ENCODE results near the gene SERPINB6. TPM values are rescaled to one million over a fixed set of nuclear protein-coding genes. Genes with fewer than 3 reads are reported as not detected.

SERPINB6 gene
- polyA plus RNA-seq, 1 of the 3 experiments (the other 2 are of a cell fraction): 102 TPM

DNA sequence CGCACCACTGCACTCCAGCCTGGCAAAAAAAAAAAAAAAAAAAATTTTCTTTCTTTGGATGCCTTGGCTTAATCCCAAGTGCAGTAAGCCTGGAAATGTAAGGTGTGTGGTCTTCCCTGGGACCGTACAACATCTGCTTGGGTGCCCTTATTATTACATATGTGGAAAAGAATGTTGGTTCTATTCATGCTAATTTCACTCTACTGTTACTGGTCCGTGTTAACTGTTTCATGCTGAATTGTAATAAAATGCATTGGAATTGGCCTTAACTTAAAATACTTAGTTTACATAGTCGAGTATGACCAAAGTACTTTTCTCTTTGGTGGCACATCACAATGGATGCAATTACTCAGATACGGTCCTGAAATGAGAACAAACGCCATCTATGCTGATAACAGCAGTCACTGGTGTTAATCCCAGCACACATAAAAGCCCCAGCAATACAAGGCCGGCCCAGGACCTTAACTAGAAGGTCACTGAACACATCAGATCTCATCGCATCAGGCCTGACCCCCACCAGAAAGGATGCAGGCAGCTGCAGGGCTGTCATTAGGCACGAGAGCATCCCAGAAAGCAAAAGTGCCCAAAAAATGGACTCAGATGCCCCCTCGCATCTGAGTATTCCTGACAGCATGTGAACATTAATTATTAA, 1.2 kb downstream of the SERPINB6 start:
- Histone ChIP-seq H4K20me1 (ENCODE audit: insufficient read depth) (no peaks in the 10 kb centered on the region), H3K9me2 (no peaks in the 10 kb centered on the region), H3K9ac (peak overlapping the region; percentile 83), H3K27me3 (ENCODE audit: insufficient read depth) (no peaks in the 10 kb centered on the region), H3K9me3 (no peaks in the 10 kb centered on the region), H3K4me1 (ENCODE audit: control insufficient read depth in 1 of 2, insufficient read depth in 2 of 2, low read depth in 1 of 2, low read length in 1 of 2) (peaks cover 9 to 10% of the 10 kb centered on the region in 2 experiments; a peak in 3 of 4 replicates), H3K4me2 (peak overlapping the region; percentile 79), H2AFZ (ENCODE audit: low read depth) (no peak overlapping the region), H3K4me3 (ENCODE audit: low read depth in 2 of 2, low read length in 1 of 2) (peak overlapping the region; percentile 67 to 69), H3K36me3 (replicated peaks in 1 of 2; ENCODE audit: control insufficient read depth in 1 of 2, insufficient read depth in 2 of 2, low read length in 1 of 2) (peaks cover 0 to 3% of the 10 kb centered on the region in 2 experiments), H3F3A (replicated peaks; ENCODE audit: insufficient read depth) (peaks cover 29% of the 10 kb centered on the region), H3K27ac (ENCODE audit: low read depth in 2 of 2, low read length in 1 of 2) (peak overlapping the region; percentile 56 to 85; a peak in 3 of 4 replicates), H3K79me2 (ENCODE audit: insufficient read depth) (peaks cover 60% of the 10 kb centered on the region)
- CTCF ChIA-PET: interaction anchor here (1.0 kb wide), 1 partner anchor 19 kb away, joined by 3 read pairs; no protein-coding TSS in a partner anchor
- TF ChIP-seq FOXM1 (IDR thresholded peaks at IDR 0.05; ENCODE audit: low read depth) (no peak), EZH2phosphoT487 (IDR thresholded peaks at IDR 0.05; ENCODE audit: borderline replicate concordance, low read depth) (no peak), POLR2AphosphoS5 (IDR thresholded peaks at IDR 0.05; ENCODE audit: low read depth, low read length) (no peak), TAF1 (IDR thresholded peaks at IDR 0.05; ENCODE audit: borderline replicate concordance, low read depth, low read length) (no peak), IRF3 (IDR thresholded peaks at IDR 0.05; ENCODE audit: low read depth, low read length) (no peak), MXI1 (IDR thresholded peaks at IDR 0.05; ENCODE audit: low read depth, low read length) (no peak), YY1 (IDR thresholded peaks at IDR 0.05; ENCODE audit: low read depth) (no peak), RAD21 (IDR thresholded peaks at IDR 0.05; ENCODE audit: low read length) (no peak), NRF1 (IDR thresholded peaks at IDR 0.05; ENCODE audit: low read depth, low read length) (no peak)
- TF ChIP-seq, protein P1, sequence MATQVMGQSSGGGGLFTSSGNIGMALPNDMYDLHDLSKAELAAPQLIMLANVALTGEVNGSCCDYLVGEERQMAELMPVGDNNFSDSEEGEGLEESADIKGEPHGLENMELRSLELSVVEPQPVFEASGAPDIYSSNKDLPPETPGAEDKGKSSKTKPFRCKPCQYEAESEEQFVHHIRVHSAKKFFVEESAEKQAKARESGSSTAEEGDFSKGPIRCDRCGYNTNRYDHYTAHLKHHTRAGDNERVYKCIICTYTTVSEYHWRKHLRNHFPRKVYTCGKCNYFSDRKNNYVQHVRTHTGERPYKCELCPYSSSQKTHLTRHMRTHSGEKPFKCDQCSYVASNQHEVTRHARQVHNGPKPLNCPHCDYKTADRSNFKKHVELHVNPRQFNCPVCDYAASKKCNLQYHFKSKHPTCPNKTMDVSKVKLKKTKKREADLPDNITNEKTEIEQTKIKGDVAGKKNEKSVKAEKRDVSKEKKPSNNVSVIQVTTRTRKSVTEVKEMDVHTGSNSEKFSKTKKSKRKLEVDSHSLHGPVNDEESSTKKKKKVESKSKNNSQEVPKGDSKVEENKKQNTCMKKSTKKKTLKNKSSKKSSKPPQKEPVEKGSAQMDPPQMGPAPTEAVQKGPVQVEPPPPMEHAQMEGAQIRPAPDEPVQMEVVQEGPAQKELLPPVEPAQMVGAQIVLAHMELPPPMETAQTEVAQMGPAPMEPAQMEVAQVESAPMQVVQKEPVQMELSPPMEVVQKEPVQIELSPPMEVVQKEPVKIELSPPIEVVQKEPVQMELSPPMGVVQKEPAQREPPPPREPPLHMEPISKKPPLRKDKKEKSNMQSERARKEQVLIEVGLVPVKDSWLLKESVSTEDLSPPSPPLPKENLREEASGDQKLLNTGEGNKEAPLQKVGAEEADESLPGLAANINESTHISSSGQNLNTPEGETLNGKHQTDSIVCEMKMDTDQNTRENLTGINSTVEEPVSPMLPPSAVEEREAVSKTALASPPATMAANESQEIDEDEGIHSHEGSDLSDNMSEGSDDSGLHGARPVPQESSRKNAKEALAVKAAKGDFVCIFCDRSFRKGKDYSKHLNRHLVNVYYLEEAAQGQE (IDR thresholded peaks at IDR 0.05; ENCODE audit: low read depth, low read length): no peak
- TF ChIP-seq, protein P2, sequence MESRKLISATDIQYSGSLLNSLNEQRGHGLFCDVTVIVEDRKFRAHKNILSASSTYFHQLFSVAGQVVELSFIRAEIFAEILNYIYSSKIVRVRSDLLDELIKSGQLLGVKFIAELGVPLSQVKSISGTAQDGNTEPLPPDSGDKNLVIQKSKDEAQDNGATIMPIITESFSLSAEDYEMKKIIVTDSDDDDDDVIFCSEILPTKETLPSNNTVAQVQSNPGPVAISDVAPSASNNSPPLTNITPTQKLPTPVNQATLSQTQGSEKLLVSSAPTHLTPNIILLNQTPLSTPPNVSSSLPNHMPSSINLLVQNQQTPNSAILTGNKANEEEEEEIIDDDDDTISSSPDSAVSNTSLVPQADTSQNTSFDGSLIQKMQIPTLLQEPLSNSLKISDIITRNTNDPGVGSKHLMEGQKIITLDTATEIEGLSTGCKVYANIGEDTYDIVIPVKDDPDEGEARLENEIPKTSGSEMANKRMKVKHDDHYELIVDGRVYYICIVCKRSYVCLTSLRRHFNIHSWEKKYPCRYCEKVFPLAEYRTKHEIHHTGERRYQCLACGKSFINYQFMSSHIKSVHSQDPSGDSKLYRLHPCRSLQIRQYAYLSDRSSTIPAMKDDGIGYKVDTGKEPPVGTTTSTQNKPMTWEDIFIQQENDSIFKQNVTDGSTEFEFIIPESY (IDR thresholded peaks at IDR 0.05; ENCODE audit: borderline replicate concordance, low read depth): no peak
- TF ChIP-seq, protein P3, sequence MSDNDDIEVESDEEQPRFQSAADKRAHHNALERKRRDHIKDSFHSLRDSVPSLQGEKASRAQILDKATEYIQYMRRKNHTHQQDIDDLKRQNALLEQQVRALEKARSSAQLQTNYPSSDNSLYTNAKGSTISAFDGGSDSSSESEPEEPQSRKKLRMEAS (IDR thresholded peaks at IDR 0.05; ENCODE audit: low read depth): no peak
- DNase-seq: peak; percentile 48
- POLR2A ChIA-PET: no interaction called here
- WGBS (ENCODE audit: low lambda C conversion rate): 56% methylated on average over 10 of the region's 10 CpGs

Data from SK-N-SH (cell line).